ENCODE data around the gene PLEKHA1. TPM values are rescaled to one million over a fixed set of nuclear protein-coding genes. Genes with fewer than 3 reads are reported as not detected.
A peak's percentile ranks its signal among the peaks of the same experiment; 100 is the strongest.

PLEKHA1 gene
- total RNA-seq, 1 donor from 2014 or later = 32.3 TPM

DNA sequence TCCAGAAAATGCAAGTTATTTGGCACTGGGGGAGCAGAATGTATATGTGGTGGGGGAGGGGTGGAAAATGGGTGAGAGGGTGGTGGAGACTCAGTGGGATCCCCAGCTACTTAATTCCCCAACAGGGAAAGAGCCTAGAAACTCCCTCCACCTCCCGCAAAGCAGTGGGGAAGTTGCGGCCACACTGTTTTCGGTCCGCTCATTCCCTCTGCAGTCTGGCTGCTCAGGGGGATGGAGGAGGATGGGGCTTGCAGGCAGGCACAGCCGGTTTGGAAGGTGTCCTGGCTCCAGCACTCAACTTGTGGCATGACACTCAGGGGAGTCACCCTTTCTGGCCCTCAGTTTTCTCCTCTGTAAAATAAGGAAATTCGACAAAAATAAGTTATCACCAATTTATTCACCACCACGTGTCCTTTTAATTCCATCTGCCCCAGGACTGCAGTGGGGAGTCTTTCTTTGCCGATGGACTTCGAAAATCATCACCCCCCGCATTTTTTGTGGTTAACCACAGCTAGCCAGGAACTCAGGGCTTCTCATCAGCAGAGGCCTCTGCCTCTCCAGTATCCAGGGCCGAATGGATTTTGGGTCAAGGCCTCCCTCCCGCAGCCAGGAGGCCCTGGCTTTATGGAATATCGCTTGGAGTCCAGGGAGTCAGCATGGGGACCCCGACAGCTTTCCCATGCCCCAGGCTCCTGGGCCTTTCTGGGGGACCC is 85.2 kb downstream of the PLEKHA1 start:
- DNase-seq (ENCODE audit: low spot score) = no peak

DNA sequence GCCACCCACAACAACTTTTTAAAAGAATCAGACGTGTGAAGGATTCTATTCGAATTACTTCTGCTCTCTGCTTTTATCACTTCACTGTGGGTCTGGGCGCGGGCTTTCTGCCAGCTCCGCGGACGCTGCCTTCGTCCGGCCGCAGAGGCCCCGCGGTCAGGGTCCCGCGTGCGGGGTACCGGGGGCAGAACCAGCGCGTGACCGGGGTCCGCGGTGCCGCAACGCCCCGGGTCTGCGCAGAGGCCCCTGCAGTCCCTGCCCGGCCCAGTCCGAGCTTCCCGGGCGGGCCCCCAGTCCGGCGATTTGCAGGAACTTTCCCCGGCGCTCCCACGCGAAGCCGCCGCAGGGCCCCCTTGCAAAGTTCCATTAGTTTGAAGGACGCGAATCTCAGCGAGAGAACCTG is 86.4 kb downstream of the PLEKHA1 start:
- DNase-seq (ENCODE audit: low spot score) = no peak

DNA sequence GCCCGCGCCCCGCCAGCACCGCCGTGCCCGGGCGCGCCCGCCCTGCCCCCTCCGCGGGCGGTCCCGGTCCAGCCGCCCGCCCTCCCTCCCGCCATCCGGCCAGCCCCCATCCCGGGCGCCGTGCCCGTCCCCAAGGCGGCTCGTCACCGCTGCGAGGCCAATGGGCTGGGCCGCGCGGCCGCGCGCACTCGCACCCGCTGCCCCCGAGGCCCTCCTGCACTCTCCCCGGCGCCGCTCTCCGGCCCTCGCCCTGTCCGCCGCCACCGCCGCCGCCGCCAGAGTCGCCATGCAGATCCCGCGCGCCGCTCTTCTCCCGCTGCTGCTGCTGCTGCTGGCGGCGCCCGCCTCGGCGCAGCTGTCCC is 86.8 kb downstream of the PLEKHA1 start, which contains the start of gene HTRA1:
Gene HTRA1, plus strand, starts transcription at position 187 of the 362 bp plus-strand sequence. Its CDS starts 100 bp downstream, at position 287.
- peak; percentile 82 for DNase-seq (ENCODE audit: low spot score)

DNA sequence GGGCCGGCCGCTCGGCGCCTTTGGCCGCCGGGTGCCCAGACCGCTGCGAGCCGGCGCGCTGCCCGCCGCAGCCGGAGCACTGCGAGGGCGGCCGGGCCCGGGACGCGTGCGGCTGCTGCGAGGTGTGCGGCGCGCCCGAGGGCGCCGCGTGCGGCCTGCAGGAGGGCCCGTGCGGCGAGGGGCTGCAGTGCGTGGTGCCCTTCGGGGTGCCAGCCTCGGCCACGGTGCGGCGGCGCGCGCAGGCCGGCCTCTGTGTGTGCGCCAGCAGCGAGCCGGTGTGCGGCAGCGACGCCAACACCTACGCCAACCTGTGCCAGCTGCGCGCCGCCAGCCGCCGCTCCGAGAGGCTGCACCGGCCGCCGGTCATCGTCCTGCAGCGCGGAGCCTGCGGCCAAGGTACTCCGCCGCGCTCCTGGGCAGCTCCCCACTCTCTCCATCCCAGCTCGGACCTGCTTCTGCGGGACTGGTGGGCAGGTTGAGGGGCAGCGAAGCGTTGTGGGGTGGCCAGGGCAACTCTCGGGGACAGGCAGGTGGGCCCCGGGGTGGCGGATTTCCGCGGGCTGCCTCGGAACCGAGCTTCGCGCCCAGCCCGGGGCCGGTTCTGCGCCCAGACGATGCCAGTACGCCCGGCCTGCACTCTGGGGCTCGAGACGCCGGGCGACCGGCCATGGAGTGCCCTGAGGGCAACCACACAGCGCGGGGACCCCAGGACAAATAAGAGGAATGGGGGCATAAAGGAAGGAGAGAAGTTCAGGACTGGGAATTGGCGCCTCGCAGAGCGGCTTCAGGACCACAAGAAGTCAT is 87.4 kb downstream of the PLEKHA1 start:
- no peak for DNase-seq (ENCODE audit: low spot score)

DNA sequence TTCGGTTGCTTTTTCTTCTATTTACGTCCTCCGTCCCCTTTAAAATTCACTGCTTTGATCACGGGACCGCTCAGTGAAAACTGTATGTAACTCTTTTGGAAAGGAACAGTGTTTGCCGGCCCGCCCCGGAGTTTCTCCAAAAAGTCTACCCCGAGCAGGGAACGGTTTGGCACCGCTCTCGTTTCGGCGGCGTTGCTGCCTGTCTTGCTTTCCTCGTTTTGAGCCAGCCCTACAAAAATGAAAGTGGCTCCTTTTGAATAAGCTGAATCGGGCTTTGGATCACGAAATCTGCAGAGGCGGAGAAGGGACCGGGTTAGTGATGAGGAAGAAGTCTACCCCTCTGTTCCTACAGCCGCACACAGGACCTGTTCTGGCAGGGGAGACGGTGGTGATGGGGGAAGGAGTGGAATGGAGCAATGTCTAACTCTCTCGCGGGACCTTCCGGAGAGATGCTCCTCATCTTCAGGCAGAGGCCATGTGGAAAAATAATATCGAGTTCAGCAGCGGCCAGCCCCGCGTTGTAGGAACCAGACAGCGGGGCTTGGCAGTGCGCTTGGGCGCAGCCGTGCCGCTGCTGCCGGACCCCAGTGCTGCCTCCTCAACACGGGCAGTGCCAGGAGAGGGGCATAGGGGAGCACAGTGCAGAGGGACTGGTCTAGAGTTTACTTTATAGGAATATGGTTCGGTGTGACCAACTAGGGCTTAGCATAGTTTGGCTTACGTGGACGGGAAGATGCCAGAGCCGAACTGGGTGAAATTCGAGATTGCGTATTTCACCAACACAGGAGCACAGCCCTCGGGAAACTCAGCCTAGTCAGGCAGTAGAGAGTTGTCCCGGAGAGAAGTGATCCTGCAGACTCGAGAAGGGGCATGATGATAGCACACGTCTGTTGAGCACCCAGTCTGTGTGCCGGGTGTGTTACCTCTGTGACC is 88.3 kb downstream of the PLEKHA1 start:
- DNase-seq (ENCODE audit: low spot score) = peak; percentile 50

DNA sequence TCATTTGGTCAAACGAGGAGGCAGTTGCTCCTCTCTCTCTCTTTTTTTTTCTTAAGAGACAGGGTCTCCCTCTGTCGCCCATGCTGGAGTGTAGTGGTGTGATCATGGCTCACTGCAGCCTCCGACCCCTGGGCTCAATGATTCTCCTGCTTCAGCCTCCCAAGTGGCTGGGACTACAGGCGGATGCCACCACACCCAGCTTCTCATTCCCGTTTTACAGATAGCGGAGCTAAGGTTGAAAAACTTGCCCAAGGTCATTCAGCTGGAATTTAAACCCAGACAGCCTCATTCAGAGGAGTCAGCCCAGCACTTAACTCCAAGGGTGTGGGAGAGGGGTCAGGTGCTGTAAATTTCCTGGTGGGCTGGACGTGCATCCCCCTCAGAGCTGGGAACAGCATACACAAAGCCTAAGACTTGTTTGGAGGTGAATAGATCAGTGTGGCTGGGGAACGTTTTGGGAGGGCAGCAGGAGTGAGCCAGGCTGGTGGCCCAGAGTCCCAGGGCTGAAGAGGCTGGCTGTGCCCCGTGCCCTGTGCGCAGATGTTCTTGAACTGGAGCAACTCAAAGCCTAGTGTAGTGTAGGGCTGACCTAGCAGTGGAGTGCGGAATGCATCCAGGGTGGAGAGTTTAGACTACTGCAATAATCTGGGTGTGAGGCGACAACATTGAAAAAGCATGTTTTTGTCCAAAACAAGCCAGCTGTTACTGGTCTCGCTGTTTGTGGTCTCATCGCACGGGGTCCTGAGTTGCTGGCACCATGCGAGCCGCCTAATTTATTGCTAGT is 89.2 kb downstream of the PLEKHA1 start:
- DNase-seq (ENCODE audit: low spot score) = no peak

DNA sequence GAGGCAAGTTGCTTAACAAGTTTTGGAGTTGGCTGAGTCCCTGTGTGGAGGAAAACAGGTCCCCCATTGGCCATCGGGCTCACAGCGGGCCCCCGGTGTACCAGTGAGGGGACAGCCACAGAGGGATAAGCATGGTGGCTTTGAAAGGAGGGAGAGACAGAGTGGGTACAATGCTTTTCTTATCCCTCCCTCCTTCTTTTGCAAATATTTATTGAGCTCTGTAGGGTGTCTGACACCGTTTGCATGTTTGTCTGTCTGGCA is 89.7 kb downstream of the PLEKHA1 start:
- DNase-seq (ENCODE audit: low spot score) = no peak

DNA sequence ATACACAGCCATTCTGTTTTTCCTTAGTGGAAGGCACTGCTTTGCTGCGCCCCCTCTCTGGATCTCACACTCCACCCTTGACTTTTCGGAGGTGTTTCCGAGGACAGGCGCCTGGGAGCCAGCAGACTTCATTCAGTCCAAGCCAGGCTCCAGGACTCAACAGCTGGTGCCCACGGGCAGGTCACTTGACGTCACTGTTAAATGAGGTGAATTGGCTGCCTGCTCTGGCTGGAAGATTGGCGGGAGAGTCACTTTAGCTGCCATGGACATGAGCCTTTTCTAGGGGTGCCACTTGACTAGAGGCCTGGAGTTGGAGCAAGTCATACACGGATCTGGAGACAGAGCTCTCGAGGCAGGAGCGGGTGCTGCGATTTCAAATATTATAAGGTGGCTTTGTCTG is 90.1 kb downstream of the PLEKHA1 start:
- DNase-seq (ENCODE audit: low spot score) = no peak

DNA sequence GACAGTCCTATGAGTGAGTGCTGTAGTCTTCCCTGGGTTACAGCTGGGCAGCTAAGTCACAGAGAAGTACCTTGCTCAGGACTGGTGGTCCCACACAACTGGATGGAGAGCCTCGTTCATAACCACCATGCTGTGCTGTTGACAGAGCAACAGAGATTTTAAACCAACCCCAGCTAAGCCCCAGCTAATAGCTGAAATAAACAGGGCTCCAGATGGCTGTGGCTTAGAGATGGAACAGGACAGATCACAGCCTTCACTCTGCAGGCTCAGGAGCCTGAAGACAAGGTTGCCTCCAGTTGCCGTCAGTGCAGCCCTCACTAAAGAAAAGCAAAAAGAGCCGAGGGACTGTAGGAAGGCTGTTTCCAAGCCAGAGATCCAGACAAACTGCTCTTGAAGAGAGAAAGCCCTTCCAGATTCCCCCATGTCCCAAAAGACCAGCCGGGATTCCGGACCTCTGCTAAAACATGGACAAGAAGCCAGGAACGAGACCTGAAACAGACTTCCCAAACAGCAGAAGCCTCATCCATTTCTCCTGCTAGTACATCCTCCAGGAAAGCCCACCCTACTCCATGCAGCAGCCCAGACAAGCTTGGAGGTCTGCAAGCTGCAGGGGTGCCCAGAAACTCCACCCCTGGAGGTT is 91.0 kb downstream of the PLEKHA1 start:
- no peak for DNase-seq (ENCODE audit: low spot score)

DNA sequence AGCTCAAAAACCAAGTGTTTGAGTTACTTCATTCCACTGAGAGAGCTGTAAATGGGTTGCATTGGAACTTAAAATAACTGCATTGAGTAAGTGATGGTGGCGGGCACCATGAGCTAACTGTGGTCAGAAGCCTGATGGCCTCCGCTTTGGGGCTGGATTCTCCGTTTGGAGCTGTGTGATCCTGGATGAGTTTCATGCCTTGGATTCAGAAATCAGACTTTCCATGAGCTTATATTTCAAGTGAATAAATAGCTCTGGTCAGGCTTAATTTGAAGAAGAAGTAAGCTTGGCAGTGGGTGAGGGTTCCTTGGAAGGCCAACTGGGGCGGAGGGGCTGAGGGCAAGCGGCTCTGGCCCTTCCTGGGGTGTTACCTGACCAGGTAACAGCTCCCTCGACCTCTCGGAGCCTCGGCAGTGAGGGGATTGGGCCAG is 92.5 kb downstream of the PLEKHA1 start:
- DNase-seq (ENCODE audit: low spot score) = no peak

DNA sequence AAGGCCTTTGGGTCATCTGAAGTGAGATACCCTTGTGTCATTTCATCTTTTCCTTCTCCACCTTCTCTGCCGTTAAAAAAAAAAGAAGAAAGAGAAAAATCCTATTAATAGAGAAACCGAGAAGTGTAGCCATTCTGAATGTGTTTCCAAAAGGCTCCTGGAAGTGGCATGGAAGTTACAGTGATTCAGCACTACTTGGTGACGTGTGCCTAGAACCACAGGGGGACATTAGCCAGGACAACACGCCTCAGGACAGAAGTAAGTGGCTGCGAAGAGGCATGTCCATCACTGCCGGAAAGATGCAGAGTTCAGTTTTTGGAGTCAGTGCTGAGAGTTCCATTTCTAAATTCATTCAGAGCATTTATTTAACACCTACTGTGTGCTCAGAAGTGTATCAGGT is 93.2 kb downstream of the PLEKHA1 start:
- no peak for DNase-seq (ENCODE audit: low spot score)

DNA sequence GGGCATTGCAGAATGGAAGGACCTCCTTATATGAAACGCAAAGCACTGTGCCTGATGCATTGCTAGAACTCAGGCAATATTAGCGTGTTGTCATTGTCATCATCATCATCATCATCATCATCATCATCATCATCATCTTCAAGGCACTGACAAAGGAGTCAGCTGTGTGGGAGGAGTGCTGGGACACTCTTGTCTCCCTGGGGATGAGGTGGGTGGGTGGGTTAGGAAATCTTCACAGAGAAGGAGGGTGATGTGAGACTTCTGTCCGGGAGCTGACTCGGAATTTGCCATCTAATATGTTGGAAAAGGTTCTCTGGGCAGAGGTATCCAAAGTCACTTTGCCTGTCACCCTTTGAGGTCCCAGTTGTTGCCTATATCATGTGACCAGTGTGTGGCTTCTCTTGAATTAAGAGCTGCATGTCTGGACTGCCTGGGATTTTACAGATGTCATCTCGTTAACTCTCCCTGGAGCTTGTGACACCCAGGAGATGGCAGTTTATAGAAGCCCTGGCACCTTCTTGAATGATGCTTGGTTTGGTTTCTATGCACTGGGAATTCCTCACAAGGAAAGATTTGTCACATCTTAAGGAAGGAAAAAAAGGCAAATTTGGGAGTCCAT is 93.9 kb downstream of the PLEKHA1 start:
- DNase-seq (ENCODE audit: low spot score) = no peak

DNA sequence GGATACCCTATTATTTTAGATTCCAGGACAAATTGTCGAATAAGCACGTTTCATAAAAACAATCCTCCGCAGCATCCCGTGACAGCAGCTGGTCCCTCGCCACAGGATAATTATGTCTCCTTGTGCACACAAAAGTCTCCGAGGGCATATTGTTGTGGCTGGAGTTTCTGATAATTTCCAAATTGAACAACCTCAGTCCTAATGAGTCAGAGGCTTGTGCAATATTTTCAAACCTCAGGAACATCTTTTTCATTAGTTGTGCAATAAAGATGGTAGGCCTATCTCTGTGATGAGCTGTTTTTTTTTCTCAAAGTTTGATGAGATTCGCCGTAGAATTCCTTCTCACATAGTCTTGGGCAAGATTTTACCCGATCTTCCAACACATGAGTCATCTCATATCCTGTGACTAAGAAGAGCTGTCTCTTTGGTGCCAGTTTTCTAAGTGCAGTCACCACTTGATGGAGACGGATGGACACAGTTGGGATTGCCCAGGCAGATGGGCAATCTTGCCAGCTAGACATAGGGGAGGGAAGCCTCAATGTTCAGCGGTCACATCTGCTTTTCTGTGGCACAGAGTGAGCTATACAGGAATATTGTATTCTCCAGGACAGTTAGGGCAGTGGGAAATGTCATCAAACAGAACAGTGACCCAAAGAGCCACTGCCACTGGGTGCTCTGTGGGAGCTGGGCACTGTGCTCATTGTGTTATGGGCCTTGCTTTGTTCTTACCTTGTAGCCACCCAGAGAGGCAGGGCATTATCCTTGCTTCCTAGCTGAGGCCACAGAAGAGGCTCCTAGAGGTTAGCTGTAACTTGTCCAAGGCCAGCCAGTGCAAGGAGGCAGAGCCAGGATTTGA is 94.6 kb downstream of the PLEKHA1 start:
- DNase-seq (ENCODE audit: low spot score) = peak; percentile 54

DNA sequence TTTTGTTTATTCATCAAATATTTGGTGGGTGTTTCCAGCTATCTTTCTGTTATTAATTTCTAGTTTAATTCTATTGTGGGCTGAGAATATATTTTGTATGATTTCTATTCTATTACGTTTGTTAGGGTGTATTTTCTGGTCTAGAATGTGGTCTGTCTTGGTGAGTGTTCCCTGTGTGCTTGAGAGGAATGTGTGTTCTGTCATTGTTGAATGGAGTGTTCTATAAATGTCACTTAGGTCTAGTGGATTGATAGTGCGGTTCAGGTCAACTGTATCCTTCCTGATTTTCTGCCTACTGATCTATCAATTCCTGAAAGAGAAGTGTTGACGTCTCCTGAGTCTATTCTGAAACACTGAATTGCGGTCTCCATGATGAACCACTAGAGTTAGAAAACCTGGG is 95.3 kb downstream of the PLEKHA1 start:
- no peak for DNase-seq (ENCODE audit: low spot score)

DNA sequence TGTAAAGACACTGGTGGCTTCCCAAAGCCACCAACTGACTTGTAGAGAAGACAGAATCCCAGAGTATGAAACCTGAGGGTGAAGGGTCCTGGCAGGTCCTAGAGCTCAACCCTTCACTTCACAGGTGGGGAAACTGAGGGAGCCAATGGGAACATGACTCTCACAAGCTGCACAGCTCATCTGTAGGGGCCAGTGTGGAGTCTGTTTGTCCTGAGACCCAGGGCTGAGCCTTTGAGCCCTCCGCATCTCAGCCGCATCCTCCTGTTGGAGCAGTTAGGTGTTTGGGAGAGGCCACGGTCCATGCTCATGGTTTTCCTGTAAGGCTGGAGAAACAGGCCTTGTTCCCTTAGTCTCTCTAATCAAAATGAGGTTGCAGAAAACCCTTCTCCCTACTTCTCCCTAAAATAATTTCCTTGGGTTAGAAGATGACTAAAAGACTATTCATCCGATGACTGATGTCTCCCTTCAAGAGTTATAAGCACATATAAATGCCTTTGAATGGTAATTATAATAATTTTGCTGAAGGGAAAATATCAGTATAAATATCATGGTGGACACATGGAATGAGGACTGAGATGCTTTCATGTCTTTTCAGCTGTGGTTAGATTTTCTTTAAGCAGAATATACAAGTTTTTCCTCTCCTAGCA is 97.1 kb downstream of the PLEKHA1 start:
- DNase-seq (ENCODE audit: low spot score) = no peak

DNA sequence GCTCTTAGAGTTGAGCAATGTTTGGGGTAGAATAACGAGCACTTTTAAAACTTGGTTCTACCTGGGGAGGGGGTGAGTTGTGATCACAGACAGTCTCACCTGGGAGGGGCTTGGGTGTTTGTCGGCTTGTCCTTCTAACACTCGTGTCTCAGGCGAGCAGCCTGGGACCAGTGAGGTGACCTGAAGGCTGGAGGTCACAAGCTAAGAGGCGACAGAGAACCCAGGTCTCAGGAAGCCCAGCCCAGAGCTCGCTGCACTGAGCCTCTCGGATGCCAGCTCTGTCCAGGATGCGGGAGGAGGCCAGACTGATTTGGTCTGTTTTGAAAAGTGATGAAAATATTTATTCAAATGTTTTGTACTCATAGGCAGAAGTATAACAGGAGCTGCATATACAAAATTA is 98.6 kb downstream of the PLEKHA1 start:
- DNase-seq (ENCODE audit: low spot score) = no peak

DNA sequence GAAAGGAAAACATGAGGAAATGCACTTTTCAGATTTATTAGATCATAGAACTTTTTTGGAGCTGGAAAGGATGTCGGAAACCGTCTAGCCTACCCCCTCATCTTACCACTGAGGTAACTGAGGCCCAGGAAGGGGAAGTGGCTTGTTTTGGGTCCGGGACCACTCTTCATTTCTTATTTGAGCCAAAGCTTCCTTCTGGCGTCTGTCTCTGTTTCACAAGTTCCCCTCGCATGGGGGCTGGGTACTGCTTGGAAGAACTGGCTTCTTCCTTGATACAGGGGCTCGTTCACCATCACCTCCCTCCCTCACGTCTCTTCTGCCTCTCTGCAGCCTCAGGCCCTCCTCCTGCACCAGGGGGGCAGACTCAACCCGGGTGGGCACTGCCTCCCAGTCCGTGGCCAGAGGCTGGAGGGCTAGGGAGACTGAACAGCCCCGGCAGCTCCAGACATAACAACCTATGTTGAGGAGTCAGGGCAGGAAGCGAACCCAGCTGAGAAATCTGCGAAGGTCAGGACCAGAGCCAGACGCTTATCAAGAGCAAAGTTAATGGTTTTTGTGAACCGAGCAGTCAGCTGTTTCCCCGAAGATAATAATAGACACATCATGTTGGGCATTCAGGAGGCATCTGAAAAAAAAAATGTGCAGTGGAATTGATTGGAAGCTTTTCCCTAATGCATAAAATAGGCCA is 99.8 kb downstream of the PLEKHA1 start:
- DNase-seq (ENCODE audit: low spot score) = peak; percentile 81

DNA sequence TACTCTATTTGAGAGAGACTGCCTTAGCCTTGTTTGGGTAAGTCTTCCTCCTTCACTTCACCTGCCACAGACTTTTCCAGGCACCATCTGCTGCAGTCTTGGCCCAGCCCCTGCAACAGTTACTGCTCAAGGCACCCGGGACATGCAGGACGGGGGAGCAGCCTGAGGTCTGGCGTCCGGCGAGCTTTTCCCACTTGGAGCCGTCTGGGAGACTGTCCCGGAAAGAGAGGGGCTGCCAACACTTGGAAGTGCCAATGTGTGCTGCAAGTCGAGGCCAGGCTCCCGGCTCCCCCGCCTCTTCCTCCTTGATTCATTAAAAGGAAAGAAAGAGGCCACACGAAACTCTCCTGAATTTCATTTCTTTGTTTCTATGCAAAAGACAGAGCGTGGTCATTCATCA is 100.6 kb downstream of the PLEKHA1 start:
- no peak for DNase-seq (ENCODE audit: low spot score)
